HepG2 (cell line): ENCODE data around the gene ZNF865. TPM values are rescaled to one million over a fixed set of nuclear protein-coding genes. Genes with fewer than 3 reads are reported as not detected.

Source experiments
- CBFB ChIP-seq: sonication (generic); formaldehyde crosslinking; IDR thresholded peaks from 2 replicates; pipeline ENCODE4 v1.4.0; 2020; ENCODE audit warnings: missing genetic modification reagents
- CENPT ChIP-seq: sonication (generic); formaldehyde crosslinking; IDR thresholded peaks from 2 replicates; pipeline ENCODE4 v1.8.0; 2022; ENCODE audit warnings: low read depth, mild to moderate bottlenecking, moderate library complexity, missing genetic modification reagents
- CSRNP1 ChIP-seq: sonication (generic); formaldehyde crosslinking; IDR thresholded peaks from 2 replicates; pipeline ENCODE4 v1.8.1; 2023; ENCODE audit warnings: mild to moderate bottlenecking, missing genetic modification reagents
- FOXA1 ChIP-seq, 2 experiments: fragments of 450-650 bp in 1 of 2; sonication (generic) in 1 of 2; formaldehyde crosslinking in 1 of 2; IDR thresholded peaks; 2 replicates each; pipeline versions ENCODE4 v1.4.0 to v1.6.1; 2016 to 2020; ENCODE audit warnings: missing genetic modification reagents in 1 of 2
- FOXP4 ChIP-seq: sonication (generic); formaldehyde crosslinking; IDR thresholded peaks from 2 replicates; pipeline ENCODE4 v1.4.0; 2020; ENCODE audit warnings: missing genetic modification reagents
- IKZF5 ChIP-seq: IDR thresholded peaks from 2 replicates; pipeline ENCODE4 v1.6.1; 2018; ENCODE audit warnings: missing genetic modification reagents, mild to moderate bottlenecking, missing compliant biosample characterization
- JUND ChIP-seq: sonication (generic); formaldehyde crosslinking; IDR thresholded peaks from 2 replicates; pipeline ENCODE4 v1.8.0; 2022; ENCODE audit warnings: mild to moderate bottlenecking, missing genetic modification reagents
- KLF12 ChIP-seq: sonication (generic); formaldehyde crosslinking; IDR thresholded peaks from 2 replicates; pipeline ENCODE4 v1.4.0; 2020; ENCODE audit warnings: missing genetic modification reagents, borderline replicate concordance
- KLF13 ChIP-seq: sonication (generic); formaldehyde crosslinking; IDR thresholded peaks from 2 replicates; pipeline ENCODE4 v1.4.0; 2020; ENCODE audit warnings: mild to moderate bottlenecking, missing genetic modification reagents
- MIXL1 ChIP-seq: IDR thresholded peaks from 2 replicates; pipeline ENCODE4 v1.6.1; 2016
- PHB2 ChIP-seq: fragments of 450-650 bp; IDR thresholded peaks from 2 replicates; pipeline ENCODE4 v1.6.1; 2018; ENCODE audit not compliant: partially characterized antibody
- RFXAP ChIP-seq: sonication (generic); formaldehyde crosslinking; IDR thresholded peaks from 2 replicates; pipeline ENCODE4 v1.4.0; 2020; ENCODE audit warnings: missing genetic modification reagents, borderline replicate concordance
- SMC3 ChIP-seq: IDR thresholded peaks from 2 replicates; pipeline ENCODE4 v1.6.1; 2011; ENCODE audit warnings: low read length, improper control_type of control experiment
- TEF ChIP-seq: sonication (generic); formaldehyde crosslinking; IDR thresholded peaks from 2 replicates; pipeline ENCODE4 v1.5.0; 2020; ENCODE audit warnings: missing genetic modification reagents
- TFDP1 ChIP-seq: IDR thresholded peaks from 2 replicates; pipeline ENCODE4 v1.6.1; 2016; ENCODE audit warnings: missing compliant biosample characterization, missing genetic modification reagents, borderline replicate concordance
- TRIM22 ChIP-seq: fragments of 450-650 bp; IDR thresholded peaks from 2 replicates; pipeline ENCODE4 v1.6.1; 2017
- ZBTB3 ChIP-seq: sonication (generic); formaldehyde crosslinking; IDR thresholded peaks from 2 replicates; pipeline ENCODE4 v1.4.0; 2020; ENCODE audit warnings: low read depth, mild to moderate bottlenecking, moderate library complexity, missing genetic modification reagents, borderline replicate concordance
- ZEB1 ChIP-seq: IDR thresholded peaks from 2 replicates; pipeline ENCODE4 v1.6.1; 2012; ENCODE audit warnings: mild to moderate bottlenecking, low read depth, inconsistent platforms; ENCODE audit not compliant: insufficient replicate concordance
- ZNF232 ChIP-seq: sonication (generic); formaldehyde crosslinking; IDR thresholded peaks from 2 replicates; pipeline ENCODE4 v1.4.0; 2020; ENCODE audit warnings: missing genetic modification reagents, borderline replicate concordance
- ZNF484 ChIP-seq: sonication (generic); formaldehyde crosslinking; IDR thresholded peaks from 2 replicates; pipeline ENCODE4 v1.5.1; 2020; ENCODE audit warnings: mild to moderate bottlenecking, low read depth, missing genetic modification reagents, borderline replicate concordance
- ZNF530 ChIP-seq: sonication (generic); formaldehyde crosslinking; IDR thresholded peaks from 2 replicates; pipeline ENCODE4 v1.5.0; 2020; ENCODE audit warnings: low read depth, mild to moderate bottlenecking, missing genetic modification reagents
- polyA plus RNA-seq, 8 experiments: library from polyadenylated mRNA; depleted of rRNA in 3 of 8; stranded (reverse) in 7 of 8; unstranded in 1 of 8; fragments of >200 nt; fragmentation: Illumina TruSeq in 4 of 8; extraction: Trizol in 4 of 8; gene quantifications; 2 replicates each; pipeline versions ENCODE4 v1.2.1 to v1.2.3, GENCODE V29; 2011 to 2016; ENCODE audit warnings: low read depth in 4 of 8, missing spikeins in 1 of 8, mixed read lengths in 1 of 8; ENCODE audit not compliant: insufficient read depth in 1 of 8
- total RNA-seq, 5 experiments: library from RNA; depleted of rRNA; stranded (reverse); fragments of >200 nt; fragmentation: Illumina TruSeq; extraction: Trizol; gene quantifications; 2 replicates each; pipeline ENCODE4 v1.2.3, GENCODE V29; 2016; ENCODE audit warnings: low read depth in 1 of 5

Gene ZNF865
- total and polyA plus RNA-seq, 2 of the 13 experiments (the other 11 are each of a cell fraction or from before 2014, with no cell fraction given), result 0.93 to 1.0 TPM

GRCh38 chr19:55643003-55643886 is 37.8 kb downstream of the ZNF865 start, which contains the start of gene ZNF581 (continued):
- TF ChIP-seq CENPT (CRISPR knock-in tag), result no peak
- TF ChIP-seq CBFB, result peak; percentile 25; the same call in 1 of the 2 replicates
- TF ChIP-seq ZNF232, result no peak
- no peak; the same call in 1 of the 2 replicates for TF ChIP-seq JUND (CRISPR knock-in tag)
- TF ChIP-seq SMC3, result no peak
- TF ChIP-seq KLF13 (CRISPR knock-in tag), result no peak
- TF ChIP-seq KLF12 (CRISPR knock-in tag), result peak; percentile 100
- TF ChIP-seq CSRNP1 (CRISPR knock-in tag), result no peak; the same call in 1 of the 2 replicates
- TF ChIP-seq FOXA1 (IDR thresholded peaks at IDR 0.05), result no peak
- TF ChIP-seq FOXA1 (CRISPR knock-in tag; IDR thresholded peaks at IDR 0.05), result no peak
- TF ChIP-seq ZBTB3 (CRISPR knock-in tag), result no peak
- TF ChIP-seq ZEB1, result peak; percentile 63
- peak; percentile 12; the same call in 1 of the 2 replicates for TF ChIP-seq FOXP4 (CRISPR knock-in tag)
- peak; percentile 81 for TF ChIP-seq IKZF5 (CRISPR knock-in tag)
- 0 out of 2 replicates have a peak, but pooled peaks have one; percentile 36 for TF ChIP-seq MIXL1 (CRISPR knock-in tag)
- no peak for TF ChIP-seq ZNF484 (CRISPR knock-in tag)
- no peak for TF ChIP-seq TRIM22
- TF ChIP-seq PHB2, result no peak
- TF ChIP-seq RFXAP (CRISPR knock-in tag), result no peak
- peak; percentile 28; the same call in 1 of the 2 replicates for TF ChIP-seq ZNF530
- no peak for TF ChIP-seq TEF (CRISPR knock-in tag)
- TF ChIP-seq TFDP1 (CRISPR knock-in tag), result peak; percentile 27; the same call in 1 of the 2 replicates
